GM23338 (cell line): ENCODE data around the gene KLC1. TPM values are rescaled to one million over a fixed set of nuclear protein-coding genes. Genes with fewer than 3 reads are reported as not detected.

Experiments used
- ATAC-seq: fragments of 200-7000 bp; cut with Tn5 transposase; 3 replicates; pipeline ENCODE4 v1.9.1; 2020
- DNase-seq: peaks from one replicate; pipeline ENCODE4 v3.0.0-alpha.2; 2015; ENCODE audit warnings: low spot score
- H2AFZ ChIP-seq: fragments of 200-600 bp; sonication (generic); 2 replicates; pipeline ENCODE4 v1.8.0; 2016; ENCODE audit warnings: antibody characterized with exemption, mild to moderate bottlenecking, moderate library complexity
- H3F3A ChIP-seq: fragments of 200-600 bp; sonication (generic); replicated peaks from 2 replicates; pipeline ENCODE4 v1.8.0; 2017; ENCODE audit warnings: antibody characterized with exemption, mixed run types, low read depth
- H3K27ac ChIP-seq: fragments of 200-600 bp; sonication (generic); 2 replicates; pipeline ENCODE4 v1.6.1; 2016; ENCODE audit warnings: low read depth
- H3K27me3 ChIP-seq: fragments of 200-600 bp; sonication (generic); 2 replicates; pipeline ENCODE4 v1.8.0; 2016; ENCODE audit warnings: mild to moderate bottlenecking, mixed run types, moderate library complexity; ENCODE audit not compliant: insufficient read depth
- H3K36me3 ChIP-seq: fragments of 200-600 bp; sonication (generic); 2 replicates; pipeline ENCODE4 v1.8.0; 2016; ENCODE audit warnings: mild to moderate bottlenecking; ENCODE audit not compliant: insufficient read depth
- H3K4me1 ChIP-seq: fragments of 200-600 bp; sonication (generic); 2 replicates; pipeline ENCODE4 v1.8.0; 2016; ENCODE audit warnings: mild to moderate bottlenecking, moderate library complexity; ENCODE audit not compliant: insufficient read depth
- H3K4me2 ChIP-seq: fragments of 200-600 bp; sonication (generic); 2 replicates; pipeline ENCODE4 v1.7.1; 2017; ENCODE audit warnings: mixed run types
- H3K4me3 ChIP-seq: fragments of 200-600 bp; sonication (generic); 2 replicates; pipeline ENCODE4 v1.6.1; 2016; ENCODE audit warnings: mixed run types
- H3K79me2 ChIP-seq: fragments of 200-600 bp; sonication (generic); replicated peaks from 2 replicates; pipeline ENCODE4 v1.8.0; 2017; ENCODE audit warnings: mild to moderate bottlenecking; ENCODE audit not compliant: insufficient read depth
- H3K9me2 ChIP-seq: fragments of 200-600 bp; sonication (generic); 2 replicates; pipeline ENCODE4 v1.8.0; 2017; ENCODE audit not compliant: insufficient read depth
- H4K20me1 ChIP-seq: fragments of 200-600 bp; sonication (generic); replicated peaks from 2 replicates; pipeline ENCODE4 v1.8.0; 2017; ENCODE audit warnings: mild to moderate bottlenecking; ENCODE audit not compliant: insufficient read depth
- H3K27ac Mint-ChIP-seq: 2 replicates; pipeline ENCODE4 v1.8.0; 2020; ENCODE audit warnings: inconsistent platforms, mild to moderate bottlenecking, moderate library complexity, mixed read lengths
- H3K27me3 Mint-ChIP-seq: 3 replicates; pipeline ENCODE4 v1.8.0; 2022; ENCODE audit warnings: low read depth, mild to moderate bottlenecking, moderate library complexity, mixed read lengths, inconsistent platforms; ENCODE audit not compliant: insufficient read depth, poor library complexity
- H3K36me3 Mint-ChIP-seq: 3 replicates; pipeline ENCODE4 v1.8.0; 2021; ENCODE audit warnings: low read depth, mild to moderate bottlenecking, inconsistent platforms, moderate library complexity, mixed read lengths
- H3K4me1 Mint-ChIP-seq: 3 replicates; pipeline ENCODE4 v1.8.0; 2020; ENCODE audit warnings: mild to moderate bottlenecking, inconsistent platforms, mixed read lengths
- H3K4me3 Mint-ChIP-seq: 3 replicates; pipeline ENCODE4 v1.8.0; 2021; ENCODE audit warnings: moderate library complexity, mild to moderate bottlenecking, inconsistent platforms, mixed read lengths
- H3K9me3 Mint-ChIP-seq: 3 replicates; pipeline ENCODE4 v1.8.0; 2020; ENCODE audit warnings: moderate library complexity, mild to moderate bottlenecking, inconsistent platforms, mixed read lengths
- CREB1 ChIP-seq: fragments of 250-450 bp; sonication (Bioruptor Pico); IDR thresholded peaks from 2 replicates; pipeline ENCODE4 v1.5.0; 2020; ENCODE audit warnings: low read depth, mild to moderate bottlenecking, moderate library complexity
- ETS1 ChIP-seq: IDR thresholded peaks from 2 replicates; pipeline ENCODE4 v1.6.1; 2016; ENCODE audit warnings: antibody characterized with exemption
- EZH2 ChIP-seq: fragments of 200-600 bp; sonication (generic); IDR thresholded peaks from one replicate; pipeline ENCODE4 v1.8.0; 2017; ENCODE audit warnings: antibody characterized with exemption, mild to moderate bottlenecking, low read depth; ENCODE audit not compliant: unreplicated experiment
- EZH2phosphoT487 ChIP-seq: fragments of 200-600 bp; sonication (generic); IDR thresholded peaks from one replicate; pipeline ENCODE4 v1.8.1; 2018; ENCODE audit warnings: antibody characterized with exemption; ENCODE audit not compliant: unreplicated experiment
- JUNB ChIP-seq: IDR thresholded peaks from one replicate; pipeline ENCODE4 v1.6.1; 2016; ENCODE audit warnings: antibody characterized with exemption; ENCODE audit not compliant: unreplicated experiment
- NANOG ChIP-seq: IDR thresholded peaks from 2 replicates; pipeline ENCODE4 v1.6.1; 2016; ENCODE audit warnings: antibody characterized with exemption, borderline replicate concordance
- POLR2AphosphoS5 ChIP-seq: IDR thresholded peaks from 2 replicates; pipeline ENCODE4 v1.6.1; 2016; ENCODE audit warnings: antibody characterized with exemption, low read depth
- REST ChIP-seq: IDR thresholded peaks from one replicate; pipeline ENCODE4 v1.6.1; 2018; ENCODE audit warnings: antibody characterized with exemption; ENCODE audit not compliant: unreplicated experiment
- STAT1 ChIP-seq: IDR thresholded peaks from one replicate; pipeline ENCODE4 v1.6.1; 2016; ENCODE audit warnings: antibody characterized with exemption; ENCODE audit not compliant: unreplicated experiment
- ZNF114 ChIP-seq: fragments of 250-450 bp; sonication (Bioruptor Pico); IDR thresholded peaks from 2 replicates; pipeline ENCODE4 v1.5.0; 2020; ENCODE audit warnings: mild to moderate bottlenecking, moderate library complexity
- ZNF331 ChIP-seq: fragments of 250-450 bp; sonication (Bioruptor Pico); IDR thresholded peaks from 2 replicates; pipeline ENCODE4 v1.5.0; 2020; ENCODE audit warnings: low read depth, mild to moderate bottlenecking, moderate library complexity
- ZNF462 ChIP-seq: fragments of 250-450 bp; sonication (Bioruptor Pico); IDR thresholded peaks from 2 replicates; pipeline ENCODE4 v1.5.0; 2020; ENCODE audit warnings: mild to moderate bottlenecking, moderate library complexity
- polyA plus RNA-seq: library from polyadenylated mRNA; unstranded; fragments of >200 nt; fragmentation: Nextera tagmentation; extraction: Ambion mirVana; gene quantifications from 2 replicates; pipeline ENCODE4 v1.2.1, GENCODE V29; 2016
- total RNA-seq: library from RNA; depleted of rRNA; stranded (reverse); fragments of >200 nt; shearing (Covaris generic); gene quantifications from 2 replicates; pipeline ENCODE4 v1.2.3, GENCODE V29; 2014
- TF ChIP-seq, protein P1 (sequence below), 2 experiments: fragments of 200-600 bp in 1 of 2; sonication (generic) in 1 of 2; conservative IDR thresholded peaks; 2 replicates each; pipeline versions ENCODE4 v1.5.1 to v1.6.1; 2016 to 2017; ENCODE audit warnings: antibody characterized with exemption in 2 of 2, low read depth in 2 of 2, mild to moderate bottlenecking in 2 of 2, moderate library complexity in 1 of 2

The KLC1 gene
- total and polyA plus RNA-seq, 2 experiments from 2014 or later = 165 to 308 TPM

DNA sequence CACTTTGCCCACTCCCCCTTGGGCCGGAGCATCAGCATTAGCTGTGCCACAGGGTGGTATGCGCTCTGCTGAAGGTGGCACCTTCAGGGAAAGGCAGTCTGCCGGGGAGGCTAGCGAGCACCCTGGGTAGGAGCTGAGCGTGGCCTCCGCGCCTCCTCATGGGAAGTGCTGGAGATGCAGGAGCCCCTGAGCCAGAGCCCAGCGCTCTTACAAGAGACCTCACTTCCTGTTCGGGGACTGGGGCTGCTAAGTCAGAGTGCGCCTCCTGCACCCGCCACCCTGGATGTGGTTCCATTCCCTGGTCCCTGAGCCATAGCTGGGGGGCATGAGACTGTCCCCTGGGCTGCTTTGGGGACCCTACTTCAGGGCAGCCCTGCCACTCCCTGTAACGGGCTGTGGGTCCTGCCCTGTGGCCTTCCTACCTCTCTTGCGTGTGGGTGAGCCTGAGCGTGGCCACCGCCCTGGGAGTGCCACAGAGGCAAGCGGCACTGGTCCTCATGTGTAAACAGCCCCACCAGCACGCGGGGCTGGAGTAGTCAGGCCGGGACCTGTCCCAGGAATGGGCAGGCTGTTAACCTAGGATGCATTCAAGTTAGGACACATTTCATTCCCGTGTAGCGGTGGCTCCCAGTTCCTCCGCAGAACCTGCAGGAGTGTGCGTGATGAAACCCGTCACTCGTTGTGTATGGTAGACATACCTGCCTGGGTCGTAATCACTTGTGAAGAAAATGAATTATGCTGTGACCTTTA is 46.9 kb upstream of the KLC1 start:
- H3K79me2 ChIP-seq = peaks cover 11% of the 10 kb centered on the region; the same call in 1 of the 2 replicates
- no peaks in the 10 kb centered on the region; the same call in none of the 2 replicates for H3F3A ChIP-seq
- H3K4me1 ChIP-seq = no peaks in the 10 kb centered on the region
- Mint-ChIP-seq H3K36me3 (peaks cover 24% of the 10 kb centered on the region), H3K9me3 (no peaks in the 10 kb centered on the region), H3K27me3 (no peaks in the 10 kb centered on the region), H3K4me1 (no peaks in the 10 kb centered on the region), H3K27ac (no peak overlapping the region), H3K4me3 (no peak overlapping the region)
- peak; percentile 47 for DNase-seq
- H3K36me3 ChIP-seq = no peaks in the 10 kb centered on the region
- H3K27ac ChIP-seq = no peak overlapping the region
- peak; percentile 73 for ATAC-seq
- no peak overlapping the region for H3K4me3 ChIP-seq
- H3K27me3 ChIP-seq = no peaks in the 10 kb centered on the region
- TF ChIP-seq EZH2 = no peak
- TF ChIP-seq, protein P1, sequence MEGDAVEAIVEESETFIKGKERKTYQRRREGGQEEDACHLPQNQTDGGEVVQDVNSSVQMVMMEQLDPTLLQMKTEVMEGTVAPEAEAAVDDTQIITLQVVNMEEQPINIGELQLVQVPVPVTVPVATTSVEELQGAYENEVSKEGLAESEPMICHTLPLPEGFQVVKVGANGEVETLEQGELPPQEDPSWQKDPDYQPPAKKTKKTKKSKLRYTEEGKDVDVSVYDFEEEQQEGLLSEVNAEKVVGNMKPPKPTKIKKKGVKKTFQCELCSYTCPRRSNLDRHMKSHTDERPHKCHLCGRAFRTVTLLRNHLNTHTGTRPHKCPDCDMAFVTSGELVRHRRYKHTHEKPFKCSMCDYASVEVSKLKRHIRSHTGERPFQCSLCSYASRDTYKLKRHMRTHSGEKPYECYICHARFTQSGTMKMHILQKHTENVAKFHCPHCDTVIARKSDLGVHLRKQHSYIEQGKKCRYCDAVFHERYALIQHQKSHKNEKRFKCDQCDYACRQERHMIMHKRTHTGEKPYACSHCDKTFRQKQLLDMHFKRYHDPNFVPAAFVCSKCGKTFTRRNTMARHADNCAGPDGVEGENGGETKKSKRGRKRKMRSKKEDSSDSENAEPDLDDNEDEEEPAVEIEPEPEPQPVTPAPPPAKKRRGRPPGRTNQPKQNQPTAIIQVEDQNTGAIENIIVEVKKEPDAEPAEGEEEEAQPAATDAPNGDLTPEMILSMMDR (conservative IDR thresholded peaks at IDR 0.05; ENCODE audit: low read depth in 2 of 2) = no peak
- no peak for TF ChIP-seq CREB1 (CRISPR knock-in tag)
- TF ChIP-seq ZNF462 (CRISPR knock-in tag) = no peak
- TF ChIP-seq REST = no peak
- TF ChIP-seq EZH2phosphoT487 = no peak
- TF ChIP-seq POLR2AphosphoS5 = no peak
- TF ChIP-seq ETS1 = no peak
- no peak for TF ChIP-seq NANOG
- TF ChIP-seq ZNF331 (CRISPR knock-in tag) = no peak
- TF ChIP-seq JUNB = no peak
- TF ChIP-seq ZNF114 (CRISPR knock-in tag) = no peak
- TF ChIP-seq STAT1 = no peak
- H3K4me2 ChIP-seq = no peak overlapping the region
- H4K20me1 ChIP-seq = no peaks in the 10 kb centered on the region; the same call in none of the 2 replicates
- H3K9me2 ChIP-seq = no peaks in the 10 kb centered on the region
- no peak overlapping the region for H2AFZ ChIP-seq
